ENCODE results near the gene SEPTIN5.

Gene SEPTIN5

DNA sequence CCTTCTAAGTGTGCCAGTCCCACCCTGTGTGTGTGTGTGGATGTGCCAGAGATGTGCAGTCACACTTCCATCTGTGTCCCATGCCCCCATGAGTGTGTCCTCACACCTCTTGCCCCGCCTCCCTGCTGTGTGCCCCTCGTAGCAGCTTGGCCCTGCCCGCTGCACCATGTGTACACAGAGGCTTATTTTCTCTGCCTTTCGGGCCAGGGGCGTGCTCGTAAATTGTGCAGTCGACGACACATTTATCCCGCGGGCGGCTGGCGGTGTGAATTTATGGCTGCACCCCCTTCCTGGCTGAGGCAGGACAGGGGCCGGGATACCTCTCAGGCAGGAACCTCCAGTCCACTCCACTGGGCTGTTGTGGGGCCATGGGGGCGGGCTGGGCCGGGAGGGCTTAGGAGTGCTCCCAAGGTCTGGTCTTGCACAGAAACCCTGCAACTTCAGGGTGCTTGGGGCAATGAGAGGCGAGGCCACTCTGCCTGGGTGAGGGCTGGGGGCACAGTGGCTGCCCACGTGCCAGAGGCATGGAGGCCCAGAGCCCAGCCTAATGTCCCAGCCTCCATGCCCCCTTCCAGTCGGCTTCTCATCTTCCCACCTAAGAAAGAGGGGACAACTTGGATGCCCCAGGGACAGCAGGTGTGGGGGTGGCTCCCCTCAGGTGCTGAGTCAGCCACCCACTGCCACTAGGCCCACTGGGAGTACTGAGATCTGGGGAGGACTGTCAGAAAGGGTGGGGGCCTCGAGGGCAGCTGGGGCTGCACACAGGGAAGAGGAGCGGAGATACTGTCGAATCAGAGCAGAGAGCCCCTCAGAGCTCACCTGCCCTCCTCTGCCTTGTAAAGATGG lies 21.6 kb downstream of the SEPTIN5 start:
- no peak for DNase-seq

DNA sequence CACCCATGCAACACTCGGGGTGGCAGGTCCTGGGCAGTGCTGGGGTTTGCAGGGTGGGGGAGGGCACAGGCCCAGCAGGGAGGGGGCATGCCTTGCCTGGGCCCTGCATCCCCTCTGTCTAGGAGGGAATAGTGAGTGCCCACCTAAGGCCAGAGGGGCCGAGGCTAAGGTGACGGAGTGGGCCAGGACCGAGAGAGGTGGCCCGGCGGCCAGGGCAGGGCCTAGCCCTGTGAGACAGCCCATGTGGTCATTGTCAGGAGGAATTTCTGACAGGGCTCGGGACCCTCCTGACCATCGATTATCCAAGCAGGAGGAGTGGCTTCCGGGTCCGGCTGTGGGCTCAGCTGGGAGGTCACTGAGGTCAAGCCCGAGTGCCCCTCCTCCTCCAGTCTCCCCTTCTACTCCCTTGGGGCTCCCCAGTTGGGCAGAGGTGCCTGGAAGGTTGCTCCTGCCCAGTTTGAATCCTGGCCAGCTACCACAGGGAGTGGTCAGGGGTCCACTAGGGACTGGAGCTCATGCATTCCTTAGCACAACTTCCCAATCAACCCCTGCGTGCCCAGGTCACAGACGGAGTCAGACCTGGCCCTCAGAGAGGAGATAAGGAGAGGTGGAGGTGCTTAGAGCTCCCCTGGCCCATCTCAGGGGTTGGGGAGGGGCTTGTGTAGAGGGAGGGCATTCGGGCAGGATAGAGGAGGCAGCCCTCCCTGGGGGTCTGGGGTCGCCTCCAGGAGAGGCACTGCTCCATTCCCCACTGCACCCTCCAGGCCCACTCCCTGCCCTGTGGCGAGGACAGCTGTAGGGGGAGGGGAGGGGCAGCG lies 23.8 kb downstream of the SEPTIN5 start:
- DNase-seq = no peak

DNA sequence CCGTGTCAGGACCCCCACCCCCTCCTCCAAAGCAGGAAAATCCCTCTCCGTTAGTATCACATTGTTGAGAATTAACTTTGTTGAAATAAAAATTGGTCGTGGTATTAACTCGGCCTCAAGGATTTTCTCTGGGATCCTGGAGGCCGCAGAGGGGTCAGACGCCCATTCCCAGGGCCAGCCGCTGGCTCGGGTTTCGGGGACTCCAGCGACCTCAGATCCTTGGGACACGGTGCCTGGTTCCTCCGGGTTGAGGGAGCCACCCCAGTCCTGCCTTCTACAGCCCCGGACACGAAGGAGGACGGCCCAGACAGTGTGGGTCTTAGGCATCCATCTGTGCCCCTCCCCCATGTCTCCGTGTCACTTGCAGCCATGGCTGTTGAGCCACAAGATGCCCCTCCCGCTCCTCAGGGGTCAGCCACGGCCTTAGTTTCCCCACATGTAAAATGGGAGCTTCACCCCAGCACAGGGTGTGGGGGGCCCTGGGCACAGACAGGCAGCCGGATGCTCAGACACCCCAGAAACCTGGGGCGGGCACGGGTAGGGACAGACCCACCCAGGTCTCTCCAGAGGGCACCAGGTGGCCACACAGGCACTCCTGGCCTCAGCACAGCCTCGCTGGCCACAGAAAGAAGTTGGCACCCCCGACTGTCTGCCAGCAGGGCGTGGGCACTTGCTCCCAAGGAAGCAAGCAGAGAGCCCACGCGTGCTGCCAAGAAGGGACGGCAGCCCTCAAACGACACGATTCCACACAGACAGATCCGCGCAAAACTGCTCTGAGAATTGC lies 24.6 kb downstream of the SEPTIN5 start:
- no peak for DNase-seq

DNA sequence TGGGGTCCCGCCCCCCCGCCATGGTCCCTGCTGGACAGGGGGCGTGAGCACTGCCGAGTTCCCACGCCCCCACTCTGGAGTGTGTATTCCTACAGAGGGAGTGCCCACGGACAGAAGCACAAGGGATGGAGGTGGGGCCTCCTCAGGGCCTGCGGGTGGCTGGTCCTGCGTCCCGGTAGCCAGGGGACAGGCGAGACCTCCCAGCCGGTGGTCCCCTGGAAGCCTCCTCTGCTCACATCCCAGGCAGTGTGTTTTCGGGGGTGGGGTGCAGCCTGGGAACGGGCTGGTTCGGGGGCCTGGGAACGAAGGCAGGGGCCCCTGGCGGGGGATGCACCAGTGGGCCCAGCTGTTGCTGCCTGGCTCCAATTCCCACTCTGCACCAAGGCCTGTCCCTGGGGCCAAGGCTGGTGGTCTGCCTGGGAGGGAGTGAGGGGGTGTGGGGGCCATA lies 25.2 kb downstream of the SEPTIN5 start:
- DNase-seq = no peak

DNA sequence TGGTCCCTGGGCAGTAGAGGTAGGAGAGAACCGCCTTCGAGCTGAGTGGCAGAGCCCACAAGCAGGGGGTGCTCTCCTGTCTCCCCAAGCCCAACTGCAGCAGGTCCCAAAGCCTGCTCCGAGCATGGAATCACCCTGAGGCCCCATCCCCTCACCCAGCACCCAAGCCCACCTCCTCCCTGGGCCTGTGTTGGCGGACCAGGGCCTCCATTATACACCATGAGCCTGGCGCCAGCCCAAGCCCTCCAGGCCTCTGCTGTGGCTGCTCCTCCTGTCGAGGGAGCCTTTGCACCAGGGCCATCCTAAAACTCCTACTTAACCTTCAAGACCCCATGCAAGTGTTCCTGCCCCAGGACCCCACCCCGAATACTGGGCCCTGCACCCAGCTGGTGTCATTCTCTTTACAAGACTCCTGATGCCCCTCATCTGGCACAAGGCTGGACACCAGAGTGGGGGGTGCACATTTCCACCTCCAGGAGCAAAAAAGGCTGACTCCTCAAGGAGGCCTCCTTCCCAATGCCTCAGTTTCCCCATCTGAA lies 25.7 kb downstream of the SEPTIN5 start:
- DNase-seq = no peak

DNA sequence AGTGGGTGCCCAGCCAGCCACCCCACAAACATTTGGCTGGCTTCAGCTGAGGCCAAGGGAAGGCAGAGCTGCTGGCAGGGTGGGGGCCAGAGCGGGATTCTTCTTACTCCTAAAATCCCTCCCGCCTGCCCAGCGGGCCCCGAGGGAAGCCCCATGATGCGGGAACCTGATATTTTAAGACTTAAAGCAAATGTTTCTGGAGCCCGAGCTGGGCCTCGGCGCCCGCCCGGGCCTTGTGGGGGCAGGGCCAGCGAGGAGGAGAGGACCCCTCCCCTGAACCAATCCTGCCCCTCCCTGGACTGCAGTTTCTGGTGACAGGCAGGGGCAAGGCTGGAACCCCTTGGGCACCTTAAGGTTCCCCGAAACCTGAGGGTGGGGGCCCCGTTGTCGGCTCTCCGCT lies 26.3 kb downstream of the SEPTIN5 start:
- no peak for DNase-seq

DNA sequence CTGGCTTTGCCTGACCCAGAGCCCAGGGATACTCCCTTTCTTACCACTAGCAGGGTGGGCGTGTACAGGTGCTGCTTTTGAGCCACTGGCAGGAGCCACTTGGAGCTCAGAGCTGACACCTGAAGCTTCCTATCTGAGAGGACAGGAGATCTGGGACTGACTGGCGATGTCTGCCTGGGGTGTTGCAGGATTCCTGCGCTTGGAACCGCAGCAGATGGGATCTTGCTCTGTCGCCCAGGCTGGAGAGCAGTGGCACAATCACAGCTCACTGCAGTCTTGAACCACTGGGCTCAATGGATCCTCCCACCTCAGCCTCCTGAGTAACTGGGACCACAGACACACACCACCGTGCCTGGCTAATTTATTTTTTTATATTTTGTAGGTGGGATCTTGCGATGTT lies 26.8 kb downstream of the SEPTIN5 start:
- no peak for DNase-seq

DNA sequence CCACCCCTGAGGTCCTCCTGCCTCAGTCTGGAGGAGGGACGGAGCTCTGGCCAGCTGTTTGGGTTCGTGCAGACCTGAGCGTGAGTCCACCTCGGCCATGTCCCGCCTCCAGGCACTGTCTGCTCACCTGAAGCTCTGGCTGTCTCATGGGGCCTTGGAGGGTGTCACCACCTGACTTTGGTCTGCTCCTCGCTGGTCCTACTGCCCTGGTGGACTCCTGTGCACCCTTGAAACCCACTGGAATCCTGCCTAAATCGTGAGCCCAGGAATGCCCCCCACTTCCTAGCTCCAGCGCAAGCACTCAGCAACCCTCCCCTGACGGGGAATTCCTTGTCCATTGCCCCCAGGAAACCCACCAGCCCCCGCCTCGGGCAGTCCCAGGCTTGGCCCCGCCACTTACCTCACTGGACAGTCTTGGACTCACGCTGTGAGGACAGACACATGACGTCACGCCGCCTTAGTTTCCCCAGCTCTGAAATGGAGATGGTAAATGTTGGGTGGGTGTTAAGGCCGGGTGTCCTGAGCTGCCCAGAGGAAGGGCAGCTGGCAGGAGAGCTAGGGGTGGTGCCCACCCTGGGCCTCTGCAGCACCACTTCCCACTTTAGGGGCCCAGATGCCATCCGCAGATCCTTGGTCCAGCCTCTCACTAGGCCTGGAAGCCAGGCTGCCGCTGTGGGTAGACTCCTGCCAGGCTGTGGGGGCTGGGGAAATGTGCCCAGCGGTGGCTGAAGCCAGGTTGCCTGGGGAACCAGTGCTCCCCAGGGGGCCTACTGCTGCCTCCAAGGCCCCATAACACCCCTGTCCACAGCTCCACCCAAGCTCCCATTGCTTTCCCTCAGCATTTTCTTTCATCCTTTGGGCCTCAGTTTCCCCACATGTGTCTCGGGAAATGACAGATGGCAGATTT lies 28.1 kb downstream of the SEPTIN5 start:
- no peak for DNase-seq

DNA sequence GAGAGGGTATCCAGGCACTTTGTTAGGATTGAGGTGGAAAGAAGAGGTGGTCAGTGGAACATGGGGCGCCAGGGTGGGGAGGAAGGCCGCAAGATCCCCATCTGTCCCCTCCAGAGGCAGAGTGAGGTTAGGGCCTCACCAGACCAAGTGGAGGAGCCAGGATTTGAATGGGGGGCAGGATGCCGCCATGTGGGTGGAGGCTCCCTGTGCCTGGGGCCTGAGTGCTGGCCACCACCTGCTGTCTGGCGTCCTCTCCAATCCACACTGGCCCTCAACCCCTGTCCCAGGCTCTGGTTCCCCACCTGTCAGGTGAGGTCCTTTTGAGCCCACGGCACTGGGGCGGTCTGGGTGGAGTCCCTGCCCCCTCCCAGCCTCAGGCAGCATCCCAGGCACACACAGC lies 28.8 kb downstream of the SEPTIN5 start:
- no peak for DNase-seq

DNA sequence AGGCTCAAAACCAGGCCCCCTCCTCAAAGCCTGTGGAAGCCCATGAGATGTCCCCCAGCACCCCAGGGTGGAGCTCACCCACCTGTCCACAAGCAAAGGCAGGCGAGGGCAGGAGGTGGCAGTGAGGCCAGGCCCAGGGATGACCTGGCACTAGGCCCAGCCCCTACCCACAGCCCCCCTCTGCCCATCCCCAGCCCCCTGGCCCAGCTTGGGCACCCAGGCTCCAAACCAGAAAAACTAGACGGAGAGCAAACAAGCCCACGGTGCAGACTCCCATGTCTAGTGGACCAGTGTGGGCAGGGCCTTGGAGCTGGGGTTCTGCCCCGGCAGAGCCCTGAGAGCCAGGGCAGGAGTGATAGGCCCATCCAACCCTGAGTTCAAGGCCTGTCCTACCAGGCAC lies 29.3 kb downstream of the SEPTIN5 start:
- DNase-seq = no peak

DNA sequence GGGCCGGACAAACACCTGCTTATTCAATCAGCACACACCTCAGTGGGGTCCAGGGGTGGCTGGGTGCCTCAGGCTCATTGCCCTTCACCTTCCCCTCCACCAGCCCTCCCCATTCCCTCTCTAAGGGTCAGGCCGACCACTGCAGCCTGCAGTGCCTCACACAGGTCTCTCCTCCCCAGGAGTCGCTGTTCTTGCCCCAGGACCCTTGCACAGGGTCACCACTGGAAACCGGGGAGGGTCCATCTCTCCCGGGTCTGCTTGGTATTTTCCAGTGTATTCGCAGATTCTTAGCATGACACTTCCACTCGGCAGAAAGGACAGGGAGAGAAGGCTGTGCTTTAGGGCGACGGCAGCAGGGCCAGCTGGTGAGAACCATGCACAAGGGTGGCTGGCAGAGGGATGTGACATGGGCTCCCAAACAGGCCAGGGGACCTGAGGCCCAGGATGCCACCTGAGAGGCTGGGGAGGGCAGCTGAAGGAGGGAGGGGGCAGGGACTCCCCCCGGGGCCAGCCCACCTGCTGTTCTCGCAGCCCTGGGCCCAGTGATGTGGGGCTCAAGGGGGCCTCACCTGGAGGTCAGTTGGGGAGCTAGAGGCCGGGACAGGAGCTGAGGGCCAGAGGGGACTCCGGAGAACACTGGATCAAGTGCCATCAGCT lies 30.2 kb downstream of the SEPTIN5 start:
- DNase-seq = no peak

DNA sequence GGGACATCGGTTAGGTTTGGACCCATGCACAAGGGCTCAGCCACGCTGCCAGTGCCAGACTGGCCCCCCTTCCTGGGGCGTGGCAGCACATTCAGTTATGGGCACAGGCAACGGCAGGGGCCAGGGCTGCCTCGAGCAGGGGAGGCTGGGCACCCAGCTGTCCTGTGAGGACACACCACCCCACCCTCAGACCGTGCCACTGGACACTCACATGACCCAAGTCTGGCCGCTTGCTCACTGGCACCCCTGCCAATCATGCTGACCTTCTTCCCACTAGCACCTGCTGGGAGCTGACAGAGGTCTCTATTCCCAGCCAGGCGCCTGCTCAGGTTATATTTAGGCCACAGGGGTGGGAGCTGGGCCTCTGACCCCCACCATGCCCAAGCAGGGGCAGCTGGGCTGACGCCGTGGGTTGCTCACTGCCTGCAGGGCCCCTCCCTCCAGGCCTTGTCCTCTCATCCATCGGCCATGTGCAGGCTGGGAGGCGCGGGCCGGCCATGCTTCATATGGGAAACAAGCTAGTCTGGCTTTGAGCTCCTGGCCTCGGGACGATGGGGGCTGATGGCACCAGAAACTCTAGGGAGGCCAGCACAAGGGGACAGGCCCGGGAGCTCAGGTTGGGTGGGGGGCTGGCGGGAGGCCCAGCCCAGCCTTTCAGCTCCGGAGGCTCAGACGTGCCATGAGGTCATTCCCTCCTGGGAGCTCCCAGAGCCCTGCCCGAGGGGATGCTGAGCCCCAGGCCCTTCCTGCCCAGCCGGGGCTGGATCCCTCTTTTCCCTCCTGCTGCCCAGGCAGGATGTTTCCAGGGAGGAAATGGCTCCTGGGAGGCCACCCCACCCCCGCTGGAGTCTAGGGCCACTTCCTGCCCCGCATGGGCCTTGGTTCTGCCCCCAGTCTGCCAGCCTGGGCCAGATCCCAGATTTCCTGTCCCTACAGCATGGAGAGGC lies 31.1 kb downstream of the SEPTIN5 start:
- no peak for DNase-seq

DNA sequence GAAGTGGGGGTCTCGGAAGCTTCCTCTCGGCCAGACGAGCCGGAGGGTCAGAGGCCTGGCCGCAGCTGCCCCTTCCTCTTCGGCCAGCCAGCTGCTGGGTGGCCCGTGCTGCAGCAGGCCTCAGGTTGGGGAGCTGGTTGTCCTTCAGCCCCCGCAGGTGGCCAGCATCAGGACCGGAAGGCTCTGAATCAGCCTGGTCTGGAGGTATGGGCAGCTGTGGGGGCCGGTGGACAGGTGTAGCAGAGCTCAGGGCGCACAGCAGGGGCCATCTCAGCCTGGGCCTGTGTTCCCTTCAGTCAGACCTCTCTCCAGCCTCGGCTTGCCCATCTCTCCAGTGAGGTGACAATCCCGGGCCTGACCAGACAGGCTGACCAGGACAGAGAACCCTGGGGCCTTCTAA lies 32.4 kb downstream of the SEPTIN5 start:
- no peak for DNase-seq

DNA sequence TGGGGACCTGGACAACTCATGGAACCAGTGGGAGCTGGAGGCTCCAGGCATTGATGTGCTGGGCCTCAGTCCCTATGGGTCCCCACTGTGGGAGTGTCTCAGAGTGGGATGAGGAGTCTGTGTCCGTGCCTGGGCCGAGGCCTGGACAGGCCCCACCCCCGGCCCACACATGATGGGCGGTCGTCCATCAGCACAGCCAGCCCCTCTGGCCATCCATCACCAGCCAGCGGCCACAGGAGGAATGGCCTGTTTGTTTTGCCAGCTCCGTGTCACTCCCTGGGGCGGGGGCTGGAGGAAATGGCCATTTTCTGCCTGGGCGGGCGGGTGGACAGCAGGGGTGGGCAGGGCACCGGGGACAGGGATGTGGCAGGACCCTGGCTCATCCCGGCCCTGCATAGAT lies 33.2 kb downstream of the SEPTIN5 start:
- no peak for DNase-seq

DNA sequence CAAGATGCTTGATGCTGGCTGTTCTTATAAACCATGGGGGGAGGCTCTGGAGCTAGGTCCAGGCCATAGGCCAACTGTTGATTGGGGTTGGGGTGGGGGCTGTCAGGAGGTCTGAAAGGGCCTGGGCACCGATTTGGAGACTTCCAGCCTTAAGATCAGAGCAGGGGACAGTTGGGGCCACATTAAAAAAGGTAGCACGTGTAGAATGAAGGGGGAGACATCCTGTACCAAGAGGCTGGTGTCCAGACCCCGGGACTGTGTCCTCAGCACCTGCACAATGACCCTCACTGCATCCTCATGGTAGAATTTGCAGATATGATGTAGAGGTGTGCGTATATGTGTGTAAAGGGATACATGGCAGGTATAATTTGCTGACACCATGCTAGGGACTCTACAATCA lies 33.8 kb downstream of the SEPTIN5 start:
- DNase-seq = no peak

DNA sequence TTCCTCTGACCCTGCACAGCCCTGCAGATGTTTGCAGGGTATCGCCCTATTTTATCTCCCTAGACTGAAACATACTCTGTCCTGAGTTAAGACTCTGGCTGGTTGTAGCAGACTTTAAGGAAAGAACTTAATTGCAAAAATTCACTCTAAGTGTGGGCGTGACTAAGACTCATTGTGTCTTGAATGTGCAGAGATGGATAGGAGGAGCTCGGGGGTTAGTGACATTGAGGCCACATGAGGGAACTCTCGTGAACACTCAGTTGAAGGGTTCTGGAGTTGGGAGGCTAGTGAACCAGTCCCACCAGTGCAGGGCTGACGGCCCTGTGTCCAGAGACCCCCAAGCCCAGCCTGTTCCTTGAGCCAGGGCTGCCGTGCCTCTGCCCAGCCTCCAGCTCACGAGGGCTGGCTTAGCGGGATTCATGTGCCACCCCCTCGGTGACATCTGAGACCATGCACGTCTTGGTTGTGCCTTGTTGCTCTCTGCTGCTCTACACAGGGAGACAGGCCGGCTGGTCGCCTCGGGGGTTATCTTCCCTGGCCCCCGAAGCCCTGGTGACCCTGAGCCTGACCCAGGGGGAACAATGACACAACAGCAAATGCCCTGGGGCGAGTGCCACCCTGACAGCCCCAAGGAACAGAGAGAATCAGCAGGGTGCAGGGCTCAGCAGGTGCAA lies 34.8 kb downstream of the SEPTIN5 start:
- DNase-seq = no peak

DNA sequence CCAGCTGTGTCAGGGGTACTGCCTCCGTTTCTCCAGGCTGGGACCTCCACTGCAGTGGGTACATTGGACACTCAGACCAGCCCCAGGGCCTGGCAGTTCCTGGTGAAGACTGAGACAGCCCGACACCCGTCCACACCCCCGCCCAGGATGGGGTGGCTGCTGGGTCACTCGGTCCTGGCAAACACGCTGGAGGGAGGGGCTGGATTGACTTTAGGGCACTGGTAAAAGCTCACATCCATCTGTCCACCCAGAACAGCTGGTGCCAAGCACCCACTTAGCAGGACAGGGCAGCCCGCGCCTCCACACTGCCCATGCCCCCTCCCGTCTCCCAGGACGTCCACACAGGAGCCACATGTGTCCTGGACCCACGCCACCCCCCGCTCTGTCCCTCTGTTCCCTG lies 35.6 kb downstream of the SEPTIN5 start:
- DNase-seq = no peak

DNA sequence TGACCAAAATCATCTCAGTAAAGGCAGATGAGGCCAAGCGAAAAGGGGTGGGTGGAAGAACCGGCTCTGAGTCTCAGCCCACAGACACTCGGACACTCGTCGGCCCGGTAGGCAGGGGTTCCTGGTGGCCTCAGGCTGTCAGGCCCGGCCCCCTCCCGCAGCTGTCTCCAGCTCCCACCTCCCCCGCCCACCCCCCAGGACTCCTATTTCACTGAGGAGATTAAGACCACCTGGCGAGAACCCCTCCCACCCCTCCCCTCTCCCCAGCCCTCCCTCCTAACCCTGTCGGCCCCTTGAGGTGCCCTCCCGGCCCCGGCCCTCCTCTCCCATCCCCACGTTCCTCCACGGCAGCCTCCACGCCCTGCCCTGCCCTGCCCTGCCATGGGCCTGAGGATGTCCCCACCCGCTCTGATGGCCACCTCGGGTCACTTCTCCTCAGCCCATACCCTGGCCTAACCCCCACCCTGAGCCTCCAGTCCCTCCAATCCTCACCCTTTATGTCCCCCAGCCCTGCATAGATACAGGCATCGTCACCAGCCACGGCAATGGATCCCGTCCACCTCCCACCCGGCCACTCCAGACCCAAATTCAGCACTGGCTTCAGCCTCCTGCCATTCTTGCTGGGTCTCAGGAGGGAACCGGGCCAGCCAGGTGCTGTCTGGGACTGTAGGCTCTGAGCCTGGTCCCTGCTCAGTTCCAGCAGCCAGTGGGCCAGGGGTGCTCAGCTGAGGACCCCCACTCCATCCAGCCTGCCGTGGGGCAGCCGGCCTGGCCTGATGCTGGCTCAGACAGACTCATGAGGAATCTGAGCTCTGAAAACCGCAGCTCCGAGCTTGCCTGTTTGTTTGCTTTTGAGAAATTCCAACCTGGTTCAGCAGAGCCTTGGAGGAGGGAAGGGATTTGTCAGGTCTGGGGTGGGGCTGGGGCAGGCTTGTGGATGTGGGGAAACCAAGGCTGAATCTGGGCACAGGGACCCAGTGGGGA lies 36.5 kb downstream of the SEPTIN5 start:
- no peak for DNase-seq

Data from stimulated activated CD4-positive, alpha-beta T cell treated with anti-CD3 and anti-CD28 coated beads, Interleukin-15, amount 100 ng/mL, for 24 hours (primary cell).